GM19452 (cell line): ENCODE results near the gene MTF2.
A peak's percentile ranks its signal among the peaks of the same experiment; 100 is the strongest.
"Not testable (repeated sequence)": the region's sequence is repeated elsewhere in the genome, so short reads cannot be mapped to it uniquely, and the experiment has no call there.

Experiments
- ATAC-seq: cut with Tn5 transposase; IDR thresholded peaks from one replicate; pipeline ENCODE4 v1.9.1; 2021; ENCODE audit not compliant: unreplicated experiment

The MTF2 gene

GRCh38 chr1:93078986-93079654 lies at the start of gene MTF2:
Gene MTF2 (plus strand): TSS chr1:93079283. CDS start chr1:93079527, 244 bp downstream.
- peak; percentile 85 for ATAC-seq

- no peak for ATAC-seq
These were observed 49.8 kb upstream of the MTF2 start for GRCh38 chr1:93029317-93029716.

GRCh38 chr1:93030191-93030590 lies 48.9 kb upstream of the MTF2 start:
- not testable (repeated sequence) for ATAC-seq

GRCh38 chr1:93031711-93032110 lies 47.4 kb upstream of the MTF2 start:
- no peak for ATAC-seq

- no peak for ATAC-seq
These were observed 46.1 kb upstream of the MTF2 start for GRCh38 chr1:93033029-93033428.

GRCh38 chr1:93033785-93034184 lies 45.3 kb upstream of the MTF2 start:
- ATAC-seq = peak; percentile 85

- no peak for ATAC-seq
These were observed 44.7 kb upstream of the MTF2 start for GRCh38 chr1:93034397-93034796.

- ATAC-seq = no peak
These were observed 42.4 kb upstream of the MTF2 start for GRCh38 chr1:93036672-93037071.

GRCh38 chr1:93042187-93043056 lies 36.7 kb upstream of the MTF2 start:
- peak; percentile 97 for ATAC-seq

- ATAC-seq = no peak
These were observed 36.0 kb upstream of the MTF2 start for GRCh38 chr1:93043057-93043557.

- ATAC-seq = no peak
These were observed 31.5 kb upstream of the MTF2 start for GRCh38 chr1:93047618-93048017.

GRCh38 chr1:93051961-93052360 lies 27.1 kb upstream of the MTF2 start:
- no peak for ATAC-seq

GRCh38 chr1:93056214-93056613 lies 22.9 kb upstream of the MTF2 start:
- no peak for ATAC-seq

- no peak for ATAC-seq
These were observed 22.4 kb upstream of the MTF2 start for GRCh38 chr1:93056649-93057048.

GRCh38 chr1:93061895-93062792 lies 16.9 kb upstream of the MTF2 start:
- ATAC-seq = no peak

GRCh38 chr1:93076268-93076667 lies 2.8 kb upstream of the MTF2 start:
- ATAC-seq = no peak

- no peak for ATAC-seq
These were observed 880 bp upstream of the MTF2 start for GRCh38 chr1:93078203-93078602.

- no peak for ATAC-seq
These were observed 471 bp upstream of the MTF2 start for GRCh38 chr1:93078638-93078985.

- ATAC-seq = no peak
These were observed 630 bp downstream of the MTF2 start for GRCh38 chr1:93079685-93080141.

GRCh38 chr1:93080179-93080823 lies 1.2 kb downstream of the MTF2 start:
- ATAC-seq = peak; percentile 59

GRCh38 chr1:93081716-93082115 lies 2.6 kb downstream of the MTF2 start:
- ATAC-seq = no peak
